HEK293T (cell line): ENCODE data around the gene NTMT1.
A peak's percentile ranks its signal among the peaks of the same experiment; 100 is the strongest.

Source experiments
- CTCF ChIA-PET: fragments of 350-600 bp; formaldehyde crosslinking; extraction: SDS; loops from one replicate; lab custom pipeline; 2021; ENCODE audit warnings: antibody characterized with exemption, inconsistent platforms; lab: Yijun Ruan, JAX
- POLR2A ChIA-PET: fragments of 350-600 bp; formaldehyde crosslinking; extraction: SDS; loops from one replicate; lab custom pipeline; 2020; ENCODE audit warnings: antibody characterized with exemption, inconsistent platforms; lab: Yijun Ruan, JAX
- DNase-seq: peaks from one replicate; pipeline ENCODE4 v3.0.0; 2012; ENCODE audit warnings: mixed read lengths; ENCODE audit errors: extremely low spot score
- ARNT ChIP-seq: fragments of 450-650 bp; IDR thresholded peaks from 2 replicates; pipeline ENCODE4 v1.6.1; 2017; ENCODE audit warnings: mild to moderate bottlenecking
- BHLHE40 ChIP-seq: fragments of 450-650 bp; IDR thresholded peaks from 2 replicates; pipeline ENCODE4 v1.6.1; 2016; ENCODE audit warnings: mild to moderate bottlenecking, moderate library complexity, borderline replicate concordance
- CTBP1 ChIP-seq: fragments of 450-650 bp; IDR thresholded peaks from 2 replicates; pipeline ENCODE4 v1.6.1; 2016; ENCODE audit warnings: borderline replicate concordance
- ELF4 ChIP-seq: fragments of 450-650 bp; IDR thresholded peaks from 2 replicates; pipeline ENCODE4 v1.6.1; 2017; ENCODE audit warnings: antibody characterized with exemption
- FOXA1 ChIP-seq: fragments of 450-650 bp; IDR thresholded peaks from 2 replicates; pipeline ENCODE4 v1.6.1; 2016; ENCODE audit warnings: mild to moderate bottlenecking
- FOXK2 ChIP-seq: fragments of 450-650 bp; IDR thresholded peaks from 2 replicates; pipeline ENCODE4 v1.6.1; 2016; ENCODE audit warnings: mild to moderate bottlenecking
- FOXM1 ChIP-seq: fragments of 450-650 bp; IDR thresholded peaks from 2 replicates; pipeline ENCODE4 v1.6.1; 2017; ENCODE audit warnings: mild to moderate bottlenecking, borderline replicate concordance
- HDGF ChIP-seq: fragments of 450-650 bp; IDR thresholded peaks from 2 replicates; pipeline ENCODE4 v1.6.1; 2017; ENCODE audit warnings: antibody characterized with exemption, borderline replicate concordance
- L3MBTL2 ChIP-seq: fragments of 450-650 bp; conservative IDR thresholded peaks from 2 replicates; pipeline ENCODE4 v1.6.1; 2016; ENCODE audit warnings: mild to moderate bottlenecking
- LEF1 ChIP-seq: fragments of 450-650 bp; IDR thresholded peaks from 2 replicates; pipeline ENCODE4 v1.6.1; 2017; ENCODE audit warnings: mild to moderate bottlenecking, borderline replicate concordance
- NFRKB ChIP-seq: fragments of 450-650 bp; IDR thresholded peaks from 2 replicates; pipeline ENCODE4 v1.6.1; 2016; ENCODE audit warnings: mild to moderate bottlenecking, moderate library complexity
- SP1 ChIP-seq: fragments of 450-650 bp; IDR thresholded peaks from 2 replicates; pipeline ENCODE4 v1.6.1; 2017
- SUZ12 ChIP-seq: fragments of 450-650 bp; IDR thresholded peaks from 2 replicates; pipeline ENCODE4 v1.6.1; 2016; ENCODE audit warnings: mild to moderate bottlenecking
- TARDBP ChIP-seq: fragments of 450-650 bp; IDR thresholded peaks from 2 replicates; pipeline ENCODE4 v1.6.1; 2016
- ZNF384 ChIP-seq: fragments of 450-650 bp; IDR thresholded peaks from 2 replicates; pipeline ENCODE4 v1.6.1; 2016
- TF ChIP-seq, protein P1 (sequence below): fragments of 450-650 bp; IDR thresholded peaks from 2 replicates; pipeline ENCODE4 v1.6.1; 2016

Gene NTMT1

GRCh38 chr9:129626079-129626624, at the start of gene NTMT1:
TSS of gene NTMT1 (plus strand) at chr9:129626163. CDS start at chr9:129632704, 6,541 bp downstream.
- peak; percentile 90 for DNase-seq
- no peak for TF ChIP-seq HDGF
- peak; percentile 89 for TF ChIP-seq L3MBTL2
- CTCF ChIA-PET: interaction anchor here (0.9 to 3.0 kb wide), 3 partner anchors 15 to 494 kb away, joined by 3 to 17 read pairs (median 4); no protein-coding TSS in a partner anchor
- POLR2A ChIA-PET: interaction anchor here (0.9 to 2.1 kb wide), 6 partner anchors 13 to 486 kb away, joined by 3 to 13 read pairs (median 4); partner anchors contain the start of gene IER5L

- CTCF ChIA-PET: no interaction called here
- TF ChIP-seq HDGF: no peak
- TF ChIP-seq ARNT: no peak
- TF ChIP-seq TARDBP: no peak
- no peak for TF ChIP-seq FOXA1
- no peak for TF ChIP-seq ELF4
- TF ChIP-seq CTBP1: no peak
- no peak for TF ChIP-seq FOXK2
- TF ChIP-seq NFRKB: no peak
- POLR2A ChIA-PET: interaction anchor here (0.7 kb wide), 1 partner anchor 399 kb away, joined by 3 read pairs; the partner anchor contains the start of gene IER5L
- DNase-seq: no peak
Observed at GRCh38 chr9:129576546-129577543, 49.1 kb upstream of the NTMT1 start.

DNA sequence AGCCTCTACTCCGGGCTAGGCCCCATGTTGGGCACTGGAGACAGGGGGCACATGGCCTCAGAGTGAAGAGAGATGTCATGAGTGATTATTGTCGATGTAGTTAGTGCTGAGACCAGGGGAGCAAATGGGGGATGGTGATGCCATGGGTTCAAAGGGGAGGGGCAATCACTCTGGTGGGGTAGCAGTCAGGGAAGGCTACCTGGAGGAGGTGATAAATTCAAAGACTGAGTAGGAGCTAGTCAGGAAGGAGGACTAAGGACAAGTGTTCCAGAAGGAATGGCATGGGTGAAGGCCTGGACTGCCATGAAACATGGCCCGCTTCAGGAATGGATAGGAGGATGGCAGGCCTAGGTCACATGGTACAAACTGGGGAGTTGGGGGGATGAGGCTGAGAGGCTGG, 46.7 kb upstream of the NTMT1 start:
- POLR2A ChIA-PET: no interaction called here
- TF ChIP-seq FOXM1 (no peak), NFRKB (no peak), FOXA1 (no peak), SUZ12 (no peak), SP1 (no peak), ARNT (no peak), LEF1 (no peak), BHLHE40 (no peak), ELF4 (no peak), CTBP1 (no peak)
- TF ChIP-seq, protein P1, sequence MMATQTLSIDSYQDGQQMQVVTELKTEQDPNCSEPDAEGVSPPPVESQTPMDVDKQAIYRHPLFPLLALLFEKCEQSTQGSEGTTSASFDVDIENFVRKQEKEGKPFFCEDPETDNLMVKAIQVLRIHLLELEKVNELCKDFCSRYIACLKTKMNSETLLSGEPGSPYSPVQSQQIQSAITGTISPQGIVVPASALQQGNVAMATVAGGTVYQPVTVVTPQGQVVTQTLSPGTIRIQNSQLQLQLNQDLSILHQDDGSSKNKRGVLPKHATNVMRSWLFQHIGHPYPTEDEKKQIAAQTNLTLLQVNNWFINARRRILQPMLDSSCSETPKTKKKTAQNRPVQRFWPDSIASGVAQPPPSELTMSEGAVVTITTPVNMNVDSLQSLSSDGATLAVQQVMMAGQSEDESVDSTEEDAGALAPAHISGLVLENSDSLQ: no peak
- DNase-seq: no peak
- CTCF ChIA-PET: no interaction called here

- TF ChIP-seq CTBP1 (no peak), FOXM1 (no peak), NFRKB (no peak), SUZ12 (no peak), ELF4 (no peak), SP1 (no peak), LEF1 (no peak), L3MBTL2 (no peak)
- TF ChIP-seq, protein P1: no peak
- no peak for DNase-seq
- POLR2A ChIA-PET: interaction anchor here (1.0 kb wide), 1 partner anchor 91 kb away, joined by 3 read pairs; no protein-coding TSS in a partner anchor
- CTCF ChIA-PET: no interaction called here
Observed at GRCh38 chr9:129580211-129580915, 45.6 kb upstream of the NTMT1 start.

DNA sequence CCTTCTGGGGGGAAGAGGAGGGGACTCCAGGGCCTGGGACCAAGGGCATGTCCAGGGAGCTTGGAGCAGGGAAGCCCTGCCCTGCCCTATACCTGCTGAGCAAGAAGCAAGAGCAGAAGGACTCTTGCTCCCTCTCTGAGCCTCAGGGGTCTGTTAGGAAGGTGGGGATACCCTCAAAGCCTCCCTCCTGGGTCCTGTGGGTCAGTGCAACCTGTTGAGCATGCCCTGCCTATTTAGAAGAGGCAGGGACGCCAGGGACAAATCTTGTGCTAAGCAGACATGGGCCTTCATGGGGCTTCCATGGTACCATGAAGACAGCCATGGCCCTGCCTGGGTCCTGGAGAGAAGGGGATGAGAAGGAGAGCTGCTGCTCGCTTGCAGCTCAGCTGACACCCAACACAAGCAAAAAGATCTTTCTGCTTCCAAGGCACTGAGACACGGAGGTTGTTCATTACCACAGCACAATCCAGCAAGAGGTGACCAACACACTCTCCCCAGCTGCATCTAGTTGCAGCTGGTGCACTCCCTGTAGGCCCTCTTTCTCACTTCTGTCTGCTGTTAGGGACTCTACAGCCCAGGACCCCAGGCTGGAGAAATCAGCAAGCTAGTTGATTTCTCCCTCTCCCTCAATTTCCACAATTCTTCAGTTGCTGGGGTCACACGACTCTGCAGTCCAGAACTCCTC, 44.3 kb upstream of the NTMT1 start:
- POLR2A ChIA-PET: interaction anchor here (1.0 kb wide), 1 partner anchor 92 kb away, joined by 3 read pairs; no protein-coding TSS in a partner anchor
- TF ChIP-seq HDGF (no peak), TARDBP (no peak), ZNF384 (no peak), FOXM1 (no peak), FOXK2 (no peak), SP1 (no peak), ARNT (no peak), ELF4 (no peak), BHLHE40 (no peak), LEF1 (no peak)
- TF ChIP-seq, protein P1: no peak
- CTCF ChIA-PET: no interaction called here
- no peak for DNase-seq

GRCh38 chr9:129582855-129583254, 43.1 kb upstream of the NTMT1 start:
- no peak for DNase-seq
- ChIA-PET POLR2A (no interaction called here), CTCF (no interaction called here)
- TF ChIP-seq FOXK2: no peak
- TF ChIP-seq FOXA1: no peak
- no peak for TF ChIP-seq SUZ12
